ENCODE results near the gene ACVRL1. TPM values are rescaled to one million over a fixed set of nuclear protein-coding genes. Genes with fewer than 3 reads are reported as not detected.

Gene ACVRL1
- total RNA-seq, 1 experiment from 2014 or later: not detected

GRCh38 chr12:51895378-51896135 is 11.7 kb upstream of the ACVRL1 start:
- H2AFZ ChIP-seq (ENCODE audit: low read length): no peak overlapping the region
- Mint-ChIP-seq H3K36me3 (ENCODE audit: insufficient read depth in 1 of 3, low read depth in 3 of 3) (no peaks in the 10 kb centered on the region; a peak in 1 of 7 replicates), H3K27ac (peak overlapping the region in 1 of 3 experiments; percentile 52; a peak in 1 of 7 replicates), H3K9me3 (no peaks in the 10 kb centered on the region), H3K4me3 (no peak overlapping the region; a peak in 1 of 5 replicates), H3K27me3 (ENCODE audit: low read depth) (peaks cover 14% of the 10 kb centered on the region), H3K4me1 (peaks cover 10 to 14% of the 10 kb centered on the region in 2 experiments)
- no peak overlapping the region for H3K56ac ChIP-seq (ENCODE audit: insufficient read length, low read depth, low read length)
- no peak overlapping the region for H4K5ac ChIP-seq (ENCODE audit: insufficient read length, low read depth, low read length)
- no peak for DNase-seq
- no CpG with 5 or more reads among the region's 8 CpGs for WGBS (ENCODE audit: extremely low coverage, insufficient read length, low lambda C conversion rate)
- no peak overlapping the region for H3K18ac ChIP-seq (ENCODE audit: insufficient read length, low read depth, low read length)
- H2BK12ac ChIP-seq (ENCODE audit: insufficient read length, low read depth, low read length): no peak overlapping the region
- no peak overlapping the region for H3K4ac ChIP-seq (ENCODE audit: low read depth, low read length)
- no peak overlapping the region for H3K4me2 ChIP-seq (ENCODE audit: insufficient read depth, insufficient read length, low read length)
- no peak for TF ChIP-seq CTCF (conservative IDR thresholded peaks at IDR 0.05)
- H3K14ac ChIP-seq (ENCODE audit: insufficient read depth, low read length): no peak overlapping the region
- no peak overlapping the region for H2AK5ac ChIP-seq (ENCODE audit: insufficient read length, low read length)
- no peaks in the 10 kb centered on the region for H3K23me2 ChIP-seq (ENCODE audit: insufficient read length, low read depth, low read length, poor library complexity, severe bottlenecking)
- H3K79me2 ChIP-seq (ENCODE audit: insufficient read depth, low read length): no peaks in the 10 kb centered on the region
- H4K91ac ChIP-seq (ENCODE audit: insufficient read length, low read depth, low read length): no peak overlapping the region
- H2BK15ac ChIP-seq (ENCODE audit: low read depth, low read length): no peak overlapping the region
- no peaks in the 10 kb centered on the region for H3K4me1 ChIP-seq (ENCODE audit: insufficient read depth, low read length)
- no peak overlapping the region for H3T11ph ChIP-seq (ENCODE audit: low read length)
- H3K9ac ChIP-seq (ENCODE audit: extremely low read depth, insufficient read length, low read length): no peak overlapping the region
- H3K79me1 ChIP-seq (ENCODE audit: insufficient read depth, low read depth, low read length, poor library complexity, severe bottlenecking): no peaks in the 10 kb centered on the region
- no peak overlapping the region for H2BK120ac ChIP-seq (ENCODE audit: low read depth, low read length, poor library complexity, severe bottlenecking)
- H2BK5ac ChIP-seq (ENCODE audit: insufficient read length, low read length): no peak overlapping the region
- H3K23ac ChIP-seq (ENCODE audit: insufficient read length, low read depth, low read length): no peak overlapping the region
- no peak overlapping the region for H4K8ac ChIP-seq (replicated peaks; ENCODE audit: insufficient read length, low read depth, low read length)
- no peak overlapping the region for H2BK20ac ChIP-seq (ENCODE audit: low read depth, low read length, poor library complexity, severe bottlenecking)
- H3K9me3 ChIP-seq (ENCODE audit: control insufficient read depth, low read depth, low read length): no peaks in the 10 kb centered on the region
- H3K27ac ChIP-seq (ENCODE audit: insufficient read length, low read depth, low read length): no peak overlapping the region
- H3K27me3 ChIP-seq (ENCODE audit: insufficient read depth, low read length): peaks cover 2% of the 10 kb centered on the region; the same call in 1 of the 2 replicates
- no peaks in the 10 kb centered on the region for H4K20me1 ChIP-seq (ENCODE audit: control insufficient read depth, insufficient read depth, insufficient read length)
